Ovary (tissue), 3 donors: ENCODE results near the gene ITM2B.

Experiments
- CTCF ChIP-seq, 3 donors: fragments of 450-650 bp in 2 of 3; fragments of 200-600 bp in 1 of 3; IDR thresholded peaks; one replicate each; pipeline versions ENCODE4 v1.5.1 to v1.8.0; 2016 to 2022; ENCODE audit warnings: antibody characterized with exemption in 3 of 3, mild to moderate bottlenecking in 1 of 3
- POLR2A ChIP-seq: fragments of 450-650 bp; IDR thresholded peaks from one replicate; pipeline ENCODE4 v1.6.1; 2017; ENCODE audit warnings: antibody characterized with exemption, mild to moderate bottlenecking, moderate library complexity
- donor health status: DM: no; HTN: no; CAD: no.

DNA sequence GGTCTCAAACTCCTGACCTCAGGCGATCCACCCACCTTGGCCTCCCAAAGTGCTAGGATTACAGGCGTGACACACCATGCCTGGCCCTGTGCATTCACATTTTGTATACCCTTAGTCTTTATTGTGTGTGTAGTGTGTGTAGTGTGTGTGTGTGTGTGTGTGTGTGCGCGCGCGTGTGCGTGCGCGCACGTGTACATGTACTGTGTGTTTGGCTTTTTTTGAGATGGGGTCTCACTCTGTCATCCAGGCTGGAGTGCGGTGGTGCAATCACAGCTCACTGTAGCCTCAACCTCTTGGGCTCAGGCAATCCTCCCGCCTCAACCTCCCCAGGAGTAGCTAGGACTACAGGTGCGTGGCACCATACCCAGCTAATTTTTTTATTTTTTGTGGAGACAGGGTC, 22.1 kb downstream of the ITM2B start:
- TF ChIP-seq POLR2A (no peak), CTCF (IDR thresholded peaks at IDR 0.05) (no peak)
